ENCODE data around the gene OPCML.

GRCh38 chr11:132876239-132876638 lies 656.1 kb downstream of the OPCML start:
- TF ChIP-seq POLR2A (IDR thresholded peaks at IDR 0.05): no peak
- no peak for TF ChIP-seq CTCF (IDR thresholded peaks at IDR 0.05)

Measured in transverse colon (tissue), 3 donors.